ENCODE data around the gene CUL9. TPM values are rescaled to one million over a fixed set of nuclear protein-coding genes. Genes with fewer than 3 reads are reported as not detected.
A peak's percentile ranks its signal among the peaks of the same experiment; 100 is the strongest.
"Not testable (repeated sequence)": the region's sequence is repeated elsewhere in the genome, so short reads cannot be mapped to it uniquely, and the experiment has no call there.

Gene CUL9
- 28.3 TPM for polyA plus RNA-seq (2012; ENCODE audit: low read depth, missing spikeins)

- peak; percentile 91 for DNase-seq (ENCODE audit: insufficient read length, low spot score)
- peak; percentile 97 for FAIRE-seq
- TF ChIP-seq POLR2AphosphoS5 (IDR thresholded peaks at IDR 0.05; ENCODE audit: low read depth, low read length) (peak; percentile 81), SPI1 (IDR thresholded peaks at IDR 0.05; ENCODE audit: low read depth, low read length) (no peak), POLR2A (IDR thresholded peaks at IDR 0.05; ENCODE audit: low read depth, low read length) (peak; percentile 87), TAF1 (IDR thresholded peaks at IDR 0.05; ENCODE audit: low read depth, low read length) (no peak), POU2F2 (IDR thresholded peaks at IDR 0.05; ENCODE audit: low read depth, low read length) (peak; percentile 23; the same call in 1 of the 2 replicates), PAX5 (IDR thresholded peaks at IDR 0.05; ENCODE audit: insufficient read depth, low read length, severe bottlenecking) (peak; percentile 89)
These were observed at the start of gene CUL9 for GRCh38 chr6:43181942-43182860. CUL9 (plus strand) TSS chr6:43182196; CDS start chr6:43184311, 2,115 bp downstream.

DNA sequence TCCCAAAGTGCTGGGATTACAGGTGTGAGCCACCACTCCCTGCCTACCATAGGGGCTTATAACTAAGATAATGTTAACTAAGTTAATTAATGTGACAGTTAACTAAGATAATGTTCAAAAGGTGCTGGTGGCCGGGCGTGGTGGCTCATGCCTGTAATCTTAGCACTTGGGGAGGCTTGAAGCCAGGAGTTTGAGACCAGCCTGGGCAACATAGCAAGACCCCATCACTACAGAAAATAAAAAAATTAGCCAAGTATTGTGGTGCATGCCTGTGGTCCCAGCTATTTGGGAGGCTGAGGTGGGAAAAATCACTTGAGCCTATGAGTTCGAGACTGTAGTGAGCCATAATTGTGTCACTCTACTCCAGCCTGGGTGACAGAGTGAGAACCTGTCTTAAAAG lies 43.7 kb upstream of the CUL9 start:
- FAIRE-seq: no peak
- no peak for DNase-seq (ENCODE audit: insufficient read length, low spot score)
- TF ChIP-seq PAX5 (IDR thresholded peaks at IDR 0.05; ENCODE audit: insufficient read depth, low read length, severe bottlenecking) (no peak), POU2F2 (IDR thresholded peaks at IDR 0.05; ENCODE audit: low read depth, low read length) (no peak), SPI1 (IDR thresholded peaks at IDR 0.05; ENCODE audit: low read depth, low read length) (no peak), POLR2AphosphoS5 (IDR thresholded peaks at IDR 0.05; ENCODE audit: low read depth, low read length) (no peak), POLR2A (IDR thresholded peaks at IDR 0.05; ENCODE audit: low read depth, low read length) (no peak), TAF1 (IDR thresholded peaks at IDR 0.05; ENCODE audit: low read depth, low read length) (no peak)

- FAIRE-seq; DNase-seq (ENCODE audit: insufficient read length, low spot score): not testable (repeated sequence)
These were observed 42.0 kb upstream of the CUL9 start for GRCh38 chr6:43139973-43140372.

- DNase-seq (ENCODE audit: insufficient read length, low spot score) (no peak), FAIRE-seq (no peak)
- TF ChIP-seq SPI1 (IDR thresholded peaks at IDR 0.05; ENCODE audit: low read depth, low read length): no peak
- TF ChIP-seq POU2F2 (IDR thresholded peaks at IDR 0.05; ENCODE audit: low read depth, low read length): no peak
- TF ChIP-seq PAX5 (IDR thresholded peaks at IDR 0.05; ENCODE audit: insufficient read depth, low read length, severe bottlenecking): no peak
- TF ChIP-seq POLR2AphosphoS5 (IDR thresholded peaks at IDR 0.05; ENCODE audit: low read depth, low read length): no peak
- no peak for TF ChIP-seq TAF1 (IDR thresholded peaks at IDR 0.05; ENCODE audit: low read depth, low read length)
- no peak for TF ChIP-seq POLR2A (IDR thresholded peaks at IDR 0.05; ENCODE audit: low read depth, low read length)
These were observed 40.4 kb upstream of the CUL9 start for GRCh38 chr6:43141644-43142043.

- TF ChIP-seq TAF1 (IDR thresholded peaks at IDR 0.05; ENCODE audit: low read depth, low read length) (no peak), POLR2AphosphoS5 (IDR thresholded peaks at IDR 0.05; ENCODE audit: low read depth, low read length) (no peak), PAX5 (IDR thresholded peaks at IDR 0.05; ENCODE audit: insufficient read depth, low read length, severe bottlenecking) (no peak), POLR2A (IDR thresholded peaks at IDR 0.05; ENCODE audit: low read depth, low read length) (no peak), POU2F2 (IDR thresholded peaks at IDR 0.05; ENCODE audit: low read depth, low read length) (no peak), SPI1 (IDR thresholded peaks at IDR 0.05; ENCODE audit: low read depth, low read length) (no peak)
- no peak for FAIRE-seq
- no peak for DNase-seq (ENCODE audit: insufficient read length, low spot score)
These were observed 39.9 kb upstream of the CUL9 start for GRCh38 chr6:43142101-43142500.

GRCh38 chr6:43143235-43144128 lies 38.5 kb upstream of the CUL9 start:
- FAIRE-seq: peak; percentile 45
- TF ChIP-seq TAF1 (IDR thresholded peaks at IDR 0.05; ENCODE audit: low read depth, low read length) (no peak), POU2F2 (IDR thresholded peaks at IDR 0.05; ENCODE audit: low read depth, low read length) (0 out of 2 replicates have a peak, but pooled peaks have one; percentile 39)
- DNase-seq (ENCODE audit: insufficient read length, low spot score): peak; percentile 96

GRCh38 chr6:43144879-43145278 lies 37.1 kb upstream of the CUL9 start:
- FAIRE-seq: no peak
- DNase-seq (ENCODE audit: insufficient read length, low spot score): no peak
- TF ChIP-seq TAF1 (IDR thresholded peaks at IDR 0.05; ENCODE audit: low read depth, low read length) (no peak), POLR2A (IDR thresholded peaks at IDR 0.05; ENCODE audit: low read depth, low read length) (no peak), PAX5 (IDR thresholded peaks at IDR 0.05; ENCODE audit: insufficient read depth, low read length, severe bottlenecking) (no peak), POLR2AphosphoS5 (IDR thresholded peaks at IDR 0.05; ENCODE audit: low read depth, low read length) (no peak)

- FAIRE-seq (no peak), DNase-seq (ENCODE audit: insufficient read length, low spot score) (no peak)
- TF ChIP-seq POLR2A (IDR thresholded peaks at IDR 0.05; ENCODE audit: low read depth, low read length) (no peak), SPI1 (IDR thresholded peaks at IDR 0.05; ENCODE audit: low read depth, low read length) (no peak), PAX5 (IDR thresholded peaks at IDR 0.05; ENCODE audit: insufficient read depth, low read length, severe bottlenecking) (no peak), POLR2AphosphoS5 (IDR thresholded peaks at IDR 0.05; ENCODE audit: low read depth, low read length) (no peak), TAF1 (IDR thresholded peaks at IDR 0.05; ENCODE audit: low read depth, low read length) (no peak), POU2F2 (IDR thresholded peaks at IDR 0.05; ENCODE audit: low read depth, low read length) (no peak)
These were observed 35.7 kb upstream of the CUL9 start for GRCh38 chr6:43146261-43146660.
